IgD-negative memory B cell (primary cell): Measurements from ENCODE around the gene PLXNB2. TPM values are rescaled to one million over a fixed set of nuclear protein-coding genes. Genes with fewer than 3 reads are reported as not detected.

Experiments
- H3K27ac Mint-ChIP-seq, 3 donors: one replicate each; pipeline ENCODE4 v1.8.0; 2020 to 2022; ENCODE audit warnings: mild to moderate bottlenecking in 3 of 3, mixed read lengths in 3 of 3, moderate library complexity in 1 of 3
- H3K27me3 Mint-ChIP-seq: one replicate; pipeline ENCODE4 v1.8.0; 2021; ENCODE audit warnings: mixed read lengths
- H3K36me3 Mint-ChIP-seq: one replicate; pipeline ENCODE4 v1.8.0; 2020; ENCODE audit warnings: mild to moderate bottlenecking, mixed read lengths
- H3K4me1 Mint-ChIP-seq, 3 donors: one replicate each; pipeline ENCODE4 v1.8.0; 2020 to 2022; ENCODE audit warnings: mixed read lengths in 3 of 3, mild to moderate bottlenecking in 1 of 3
- H3K4me3 Mint-ChIP-seq, 4 donors: one replicate each; pipeline ENCODE4 v1.8.0; 2020 to 2022; ENCODE audit warnings: mild to moderate bottlenecking in 4 of 4, mixed read lengths in 4 of 4, moderate library complexity in 3 of 4
- H3K9me3 Mint-ChIP-seq, 3 donors: one replicate each; pipeline ENCODE4 v1.8.0; 2020 to 2021; ENCODE audit warnings: mixed read lengths in 3 of 3, mild to moderate bottlenecking in 1 of 3
- polyA plus RNA-seq: library from polyadenylated mRNA; unstranded; fragments of 300-500 nt; fragmentation: Illumina TruSeq; gene quantifications from one replicate; pipeline ENCODE4 v1.2.3, GENCODE V29; 2021

Gene PLXNB2
- polyA plus RNA-seq, 1 donor from 2014 or later = 2.7 TPM

DNA sequence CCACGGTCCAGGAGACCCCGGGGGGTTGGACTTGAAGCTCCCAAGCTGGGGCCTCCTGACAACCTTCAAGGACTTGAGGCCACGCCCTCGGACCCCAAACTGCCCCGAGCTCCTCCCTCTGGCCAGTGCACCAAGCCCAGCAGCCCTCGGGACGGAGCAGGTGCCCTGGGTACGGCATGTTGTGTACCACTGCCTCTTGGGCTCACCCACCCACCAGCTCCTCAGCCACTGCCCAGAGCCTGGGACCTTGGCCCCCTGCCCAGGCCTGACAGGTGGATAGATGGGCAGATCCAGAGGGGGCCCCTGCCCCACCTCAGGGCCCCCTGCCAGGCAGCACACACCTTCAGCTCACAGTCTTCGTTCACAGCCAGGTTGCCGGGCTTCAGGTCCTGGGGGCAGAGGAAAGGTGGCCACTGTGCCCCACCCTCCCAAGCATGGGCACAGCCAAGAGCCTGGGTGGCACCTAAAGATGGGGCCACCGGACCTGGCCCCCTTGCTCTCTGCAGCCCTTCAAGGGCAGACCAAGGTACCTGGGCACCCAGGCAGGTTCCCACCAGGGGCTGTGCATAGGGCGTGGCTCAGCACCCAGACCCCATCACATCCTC lies 51.1 kb downstream of the PLXNB2 start:
- H3K9me3 Mint-ChIP-seq = no peaks in the 10 kb centered on the region
- H3K27ac Mint-ChIP-seq = no peak overlapping the region
- H3K4me3 Mint-ChIP-seq = no peak overlapping the region
- H3K27me3 Mint-ChIP-seq = peaks cover 2% of the 10 kb centered on the region
- H3K4me1 Mint-ChIP-seq = peaks cover 0 to 5% (median 4%) of the 10 kb centered on the region in 3 donors
- H3K36me3 Mint-ChIP-seq = no peaks in the 10 kb centered on the region

DNA sequence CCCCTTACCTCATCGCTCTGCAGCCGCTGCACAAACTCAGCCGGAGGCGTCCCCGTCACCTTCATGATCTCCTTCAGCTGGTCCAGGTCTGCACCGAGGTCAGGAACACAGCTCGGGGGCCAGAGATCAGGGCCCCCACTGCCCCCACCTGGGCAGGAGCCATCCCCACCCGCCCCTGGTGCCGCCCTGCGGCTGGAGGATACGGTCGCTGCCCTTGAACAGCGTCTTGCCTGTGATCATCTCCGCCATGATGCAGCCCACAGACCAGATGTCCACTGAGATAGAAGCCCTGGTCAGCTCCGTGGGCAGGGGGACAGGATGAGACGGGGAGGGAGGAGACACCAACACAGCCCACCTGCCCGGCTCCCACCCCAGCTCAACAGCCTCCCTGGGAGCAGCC lies 51.8 kb downstream of the PLXNB2 start:
- Mint-ChIP-seq H3K27me3 (peaks cover 2% of the 10 kb centered on the region), H3K4me1 (peaks cover 2 to 5% (median 4%) of the 10 kb centered on the region in 3 donors), H3K9me3 (no peaks in the 10 kb centered on the region), H3K36me3 (no peaks in the 10 kb centered on the region), H3K27ac (no peak overlapping the region), H3K4me3 (no peak overlapping the region)

- Mint-ChIP-seq H3K27ac (no peak overlapping the region), H3K27me3 (peaks cover 2% of the 10 kb centered on the region)
Observed at GRCh38 chr22:50255099-50255498, 52.3 kb downstream of the PLXNB2 start.

GRCh38 chr22:50253941-50254340 lies 53.5 kb downstream of the PLXNB2 start:
- Mint-ChIP-seq H3K27me3 (peaks cover under 1% of the 10 kb centered on the region), H3K27ac (peak overlapping the region in 1 of 3 donors; percentile 46), H3K36me3 (no peaks in the 10 kb centered on the region)

More at GRCh38 chr22:50255099-50255498, 52.3 kb downstream of the PLXNB2 start:
- no peaks in the 10 kb centered on the region for H3K36me3 Mint-ChIP-seq
- H3K4me3 Mint-ChIP-seq = no peak overlapping the region
- H3K4me1 Mint-ChIP-seq = peaks cover 5 to 7% (median 5%) of the 10 kb centered on the region in 3 donors
- H3K9me3 Mint-ChIP-seq = no peaks in the 10 kb centered on the region

GRCh38 chr22:50253046-50253915 lies 54.2 kb downstream of the PLXNB2 start:
- peak overlapping the region in 1 of 3 donors; percentile 46 for H3K27ac Mint-ChIP-seq
- H3K9me3 Mint-ChIP-seq = no peaks in the 10 kb centered on the region
- H3K27me3 Mint-ChIP-seq = no peaks in the 10 kb centered on the region

More at GRCh38 chr22:50253941-50254340, 53.5 kb downstream of the PLXNB2 start:
- H3K4me1 Mint-ChIP-seq = peaks cover 5 to 7% (median 5%) of the 10 kb centered on the region in 3 donors
- H3K9me3 Mint-ChIP-seq = no peaks in the 10 kb centered on the region
- no peak overlapping the region for H3K4me3 Mint-ChIP-seq

GRCh38 chr22:50252082-50253045 lies 55.1 kb downstream of the PLXNB2 start:
- H3K4me1 Mint-ChIP-seq = peaks cover 6 to 14% (median 11%) of the 10 kb centered on the region in 3 donors
- peak overlapping the region in 2 of 3 donors; percentile 16 to 93 for H3K27ac Mint-ChIP-seq
- H3K36me3 Mint-ChIP-seq = no peaks in the 10 kb centered on the region
- no peaks in the 10 kb centered on the region for H3K9me3 Mint-ChIP-seq
- H3K27me3 Mint-ChIP-seq = no peaks in the 10 kb centered on the region
- peak overlapping the region; percentile 78 to 90 (median 84) for H3K4me3 Mint-ChIP-seq

More at GRCh38 chr22:50253046-50253915, 54.2 kb downstream of the PLXNB2 start:
- Mint-ChIP-seq H3K36me3 (no peaks in the 10 kb centered on the region), H3K4me3 (peak overlapping the region in 1 of 4 donors; percentile 41), H3K4me1 (peaks cover 5 to 7% (median 5%) of the 10 kb centered on the region in 3 donors)

DNA sequence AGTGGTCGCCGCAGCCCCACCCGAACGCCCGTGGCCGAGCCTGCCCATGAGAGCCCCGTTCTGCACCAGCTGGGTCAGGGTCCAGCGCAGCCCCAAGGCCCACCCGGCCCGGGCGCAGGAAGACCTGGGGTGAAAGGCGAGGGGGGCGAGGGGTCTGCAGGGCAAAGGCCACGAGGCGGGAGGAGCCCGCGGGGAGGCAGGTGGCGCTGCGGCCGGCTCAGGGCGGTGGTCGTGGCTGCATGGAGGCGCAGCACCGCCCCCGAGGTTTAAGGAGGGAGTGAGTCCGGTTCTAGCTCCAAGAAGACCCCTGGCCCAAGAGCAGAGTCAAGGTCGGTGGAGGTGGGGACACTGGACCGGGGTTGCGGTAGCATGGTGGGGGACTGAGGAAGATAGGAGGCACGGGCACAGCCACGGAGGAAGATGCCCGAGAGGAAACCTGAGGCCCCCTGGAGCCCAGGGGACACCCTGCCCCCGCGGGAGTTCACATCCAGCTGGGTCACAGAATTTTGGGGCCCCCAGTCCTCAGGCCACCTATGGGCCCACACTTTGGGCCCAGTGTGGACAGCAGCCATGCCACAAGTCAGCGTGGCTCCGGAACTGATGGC lies 55.9 kb downstream of the PLXNB2 start:
- Mint-ChIP-seq H3K9me3 (no peaks in the 10 kb centered on the region), H3K27me3 (no peaks in the 10 kb centered on the region), H3K4me1 (peaks cover 9 to 19% (median 13%) of the 10 kb centered on the region in 3 donors), H3K27ac (peak overlapping the region in 2 of 3 donors; percentile 87 to 93), H3K4me3 (peak overlapping the region; percentile 78 to 90 (median 84)), H3K36me3 (no peaks in the 10 kb centered on the region)

DNA sequence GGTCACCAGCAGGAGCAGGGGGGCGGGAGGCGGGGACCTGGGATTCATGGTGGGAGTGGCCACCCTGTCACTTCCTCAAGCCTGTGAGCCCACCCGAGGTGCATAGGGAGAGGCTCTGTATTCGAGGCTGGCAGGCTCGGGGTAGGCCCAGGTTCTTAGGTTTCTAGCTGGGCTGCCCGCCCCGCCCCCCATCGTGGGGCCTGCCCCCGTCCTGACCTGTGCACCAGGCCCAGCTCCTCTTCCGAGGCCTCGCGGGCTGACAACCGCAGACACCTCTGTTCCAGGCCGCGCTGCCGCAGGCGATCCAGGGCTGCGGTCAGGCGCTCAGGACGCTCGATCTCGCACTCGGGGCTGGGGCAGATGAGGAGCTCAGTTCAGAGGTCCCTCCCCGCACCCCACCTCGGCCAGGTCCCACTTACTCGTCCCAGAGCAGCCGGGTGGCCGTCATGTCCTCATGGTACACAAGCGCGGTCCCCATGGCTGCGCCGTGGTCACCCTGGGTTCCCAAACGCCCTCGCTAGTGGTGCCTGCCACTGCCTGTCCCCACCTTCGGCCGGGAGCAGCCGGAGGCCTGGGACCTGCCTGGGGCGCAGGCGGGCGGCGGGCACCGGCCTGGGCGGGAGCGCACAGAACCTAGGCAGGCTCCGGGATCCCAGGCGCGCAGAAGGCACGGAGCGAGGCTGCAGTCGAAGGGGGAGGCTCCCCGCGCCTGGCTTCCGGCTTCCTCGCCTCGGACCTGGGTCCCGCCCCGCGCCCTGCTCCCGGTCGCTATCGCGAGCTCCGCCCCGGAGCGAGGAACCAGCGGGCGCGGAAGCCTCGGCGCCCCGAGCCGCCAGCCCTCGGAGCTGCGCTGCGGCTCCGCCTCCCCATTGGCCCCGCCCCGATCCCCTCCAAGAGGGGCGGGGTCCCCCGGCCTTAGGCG lies 56.6 kb downstream of the PLXNB2 start, which contains the start of gene HDAC10:
TSS of gene HDAC10 (minus strand) at position 711 of the 922 bp plus-strand sequence. CDS start at position 478, 233 bp downstream.
- no peaks in the 10 kb centered on the region for H3K27me3 Mint-ChIP-seq
- peak within 1 kb of the TSS; percentile 83 to 90 (median 87) for H3K4me3 Mint-ChIP-seq
- no peaks in the 10 kb centered on the region for H3K9me3 Mint-ChIP-seq
- peak within 1 kb of the TSS; percentile 31 to 93 (median 87) for H3K27ac Mint-ChIP-seq
- H3K4me1 Mint-ChIP-seq = peaks cover 9 to 19% (median 13%) of the 10 kb centered on the region in 3 donors
- no peaks in the 10 kb centered on the region for H3K36me3 Mint-ChIP-seq

- no peaks in the 10 kb centered on the region for H3K9me3 Mint-ChIP-seq
- H3K27me3 Mint-ChIP-seq = no peaks in the 10 kb centered on the region
- H3K4me3 Mint-ChIP-seq = peak overlapping the region; percentile 54 to 90 (median 72)
- H3K4me1 Mint-ChIP-seq = peaks cover 9 to 19% (median 13%) of the 10 kb centered on the region in 3 donors
- H3K36me3 Mint-ChIP-seq = no peaks in the 10 kb centered on the region
- peak overlapping the region in 2 of 3 donors; percentile 31 to 73 for H3K27ac Mint-ChIP-seq
Observed at GRCh38 chr22:50250249-50250554, 57.2 kb downstream of the PLXNB2 start.

DNA sequence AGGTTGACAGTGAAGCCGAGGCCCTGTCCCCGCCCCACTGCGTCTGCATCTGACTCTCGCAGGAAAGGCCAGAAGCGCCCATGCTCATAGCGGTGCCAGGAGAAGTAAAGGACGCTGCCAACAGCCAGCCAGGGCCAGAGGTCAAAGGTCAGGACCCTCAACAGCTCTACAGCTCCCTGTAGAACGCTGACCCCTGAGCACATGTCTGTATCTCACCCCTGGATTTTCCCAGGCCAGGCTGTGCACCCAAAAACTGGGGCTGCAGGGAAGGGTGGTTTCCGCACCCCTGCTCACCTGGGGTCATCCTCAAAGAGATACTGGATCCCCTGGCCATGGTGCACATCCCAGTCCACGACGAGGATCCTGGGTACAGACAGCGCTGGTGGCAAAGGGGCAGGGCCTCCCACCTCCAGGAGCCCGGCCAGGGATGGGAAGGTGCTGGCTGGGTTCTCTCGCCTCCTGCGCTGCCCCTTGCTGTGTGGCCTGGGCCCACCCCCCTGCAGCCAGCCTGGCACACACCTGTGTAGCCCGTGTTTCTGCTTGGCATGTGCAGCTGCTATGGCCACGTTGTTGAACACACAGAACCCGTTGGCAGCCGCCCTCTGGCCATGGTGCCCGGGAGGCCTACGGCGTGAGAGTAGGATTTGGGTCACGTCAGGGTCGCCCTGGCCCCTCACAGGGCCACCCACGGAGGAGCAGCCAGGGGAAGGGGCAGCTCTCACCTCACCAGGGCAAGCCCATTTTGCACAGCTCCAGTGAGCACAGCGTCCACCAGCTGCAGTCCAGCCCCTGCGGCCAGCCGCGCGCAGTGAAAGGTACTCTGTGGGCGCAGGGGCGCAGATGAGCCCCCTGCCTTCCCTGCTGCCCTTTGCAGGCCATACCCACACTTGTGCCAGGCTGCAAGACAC lies 57.9 kb downstream of the PLXNB2 start:
- Mint-ChIP-seq H3K36me3 (peaks cover 2% of the 10 kb centered on the region), H3K4me3 (peak overlapping the region in 3 of 4 donors; percentile 38 to 90 (median 88)), H3K27me3 (no peaks in the 10 kb centered on the region), H3K4me1 (peaks cover 13 to 22% (median 15%) of the 10 kb centered on the region in 3 donors), H3K27ac (peak overlapping the region in 1 of 3 donors; percentile 73), H3K9me3 (no peaks in the 10 kb centered on the region)

- peak overlapping the region; percentile 51 to 94 (median 93) for H3K27ac Mint-ChIP-seq
- peaks cover 2% of the 10 kb centered on the region for H3K36me3 Mint-ChIP-seq
- H3K9me3 Mint-ChIP-seq = no peaks in the 10 kb centered on the region
- peaks cover 19 to 24% (median 22%) of the 10 kb centered on the region in 3 donors for H3K4me1 Mint-ChIP-seq
- peak overlapping the region in 2 of 4 donors; percentile 60 to 77 for H3K4me3 Mint-ChIP-seq
- H3K27me3 Mint-ChIP-seq = no peaks in the 10 kb centered on the region
Observed at GRCh38 chr22:50248196-50249081, 59.0 kb downstream of the PLXNB2 start.
